ENCODE measurements around the gene INTS7.

The INTS7 gene

GRCh38 chr1:211901945-211902344 is 133.4 kb downstream of the INTS7 start:
- Histone ChIP-seq H3K4me1 (ENCODE audit: low read length) (peaks cover 3% of the 10 kb centered on the region; the same call in 1 of the 2 replicates), H3K4me2 (ENCODE audit: low read length) (no peak overlapping the region), H3K27ac (ENCODE audit: low read length) (no peak overlapping the region), H4K20me1 (ENCODE audit: insufficient read depth, low read length) (no peaks in the 10 kb centered on the region), H2AFZ (ENCODE audit: low read depth, low read length) (no peak overlapping the region), H3K9me3 (ENCODE audit: insufficient read depth, low read length) (peaks cover 6% of the 10 kb centered on the region; the same call in 1 of the 2 replicates), H3K9ac (ENCODE audit: low read length) (no peak overlapping the region), H3K79me2 (ENCODE audit: low read length) (no peaks in the 10 kb centered on the region), H3K4me3 (ENCODE audit: low read length) (no peak overlapping the region), H3K36me3 (replicated peaks; ENCODE audit: low read depth, low read length) (peaks cover 2% of the 10 kb centered on the region), H3K27me3 (ENCODE audit: low read depth, low read length) (no peaks in the 10 kb centered on the region)
- no peak for TF ChIP-seq EZH2phosphoT487 (IDR thresholded peaks at IDR 0.05; ENCODE audit: low read depth)
- TF ChIP-seq, protein P1, sequence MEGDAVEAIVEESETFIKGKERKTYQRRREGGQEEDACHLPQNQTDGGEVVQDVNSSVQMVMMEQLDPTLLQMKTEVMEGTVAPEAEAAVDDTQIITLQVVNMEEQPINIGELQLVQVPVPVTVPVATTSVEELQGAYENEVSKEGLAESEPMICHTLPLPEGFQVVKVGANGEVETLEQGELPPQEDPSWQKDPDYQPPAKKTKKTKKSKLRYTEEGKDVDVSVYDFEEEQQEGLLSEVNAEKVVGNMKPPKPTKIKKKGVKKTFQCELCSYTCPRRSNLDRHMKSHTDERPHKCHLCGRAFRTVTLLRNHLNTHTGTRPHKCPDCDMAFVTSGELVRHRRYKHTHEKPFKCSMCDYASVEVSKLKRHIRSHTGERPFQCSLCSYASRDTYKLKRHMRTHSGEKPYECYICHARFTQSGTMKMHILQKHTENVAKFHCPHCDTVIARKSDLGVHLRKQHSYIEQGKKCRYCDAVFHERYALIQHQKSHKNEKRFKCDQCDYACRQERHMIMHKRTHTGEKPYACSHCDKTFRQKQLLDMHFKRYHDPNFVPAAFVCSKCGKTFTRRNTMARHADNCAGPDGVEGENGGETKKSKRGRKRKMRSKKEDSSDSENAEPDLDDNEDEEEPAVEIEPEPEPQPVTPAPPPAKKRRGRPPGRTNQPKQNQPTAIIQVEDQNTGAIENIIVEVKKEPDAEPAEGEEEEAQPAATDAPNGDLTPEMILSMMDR (IDR thresholded peaks at IDR 0.05; ENCODE audit: low read depth, low read length) = no peak

DNA sequence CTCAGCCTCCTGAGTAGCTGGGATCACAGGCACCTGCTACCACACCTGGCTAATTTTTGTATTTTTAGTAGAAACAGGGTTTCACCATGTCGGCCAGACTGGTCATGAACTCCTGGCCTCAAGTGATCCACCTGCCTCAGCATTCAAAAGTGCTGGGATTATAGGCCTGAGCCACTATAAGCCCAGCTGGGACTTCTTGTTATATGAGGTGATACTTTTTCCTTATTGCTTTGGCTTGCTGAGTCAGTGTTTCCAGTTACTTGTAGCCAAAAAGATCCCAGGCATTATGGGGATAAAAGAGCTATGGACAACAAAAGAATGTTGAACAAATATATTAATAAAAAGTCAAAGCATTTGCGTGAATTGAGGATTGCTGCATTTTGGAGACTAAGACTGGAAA is 134.9 kb downstream of the INTS7 start:
- no peak for TF ChIP-seq EZH2phosphoT487 (IDR thresholded peaks at IDR 0.05; ENCODE audit: low read depth)
- TF ChIP-seq, protein P1 (IDR thresholded peaks at IDR 0.05; ENCODE audit: low read depth, low read length) = no peak
- no peak overlapping the region for H3K9ac ChIP-seq (ENCODE audit: low read length)

DNA sequence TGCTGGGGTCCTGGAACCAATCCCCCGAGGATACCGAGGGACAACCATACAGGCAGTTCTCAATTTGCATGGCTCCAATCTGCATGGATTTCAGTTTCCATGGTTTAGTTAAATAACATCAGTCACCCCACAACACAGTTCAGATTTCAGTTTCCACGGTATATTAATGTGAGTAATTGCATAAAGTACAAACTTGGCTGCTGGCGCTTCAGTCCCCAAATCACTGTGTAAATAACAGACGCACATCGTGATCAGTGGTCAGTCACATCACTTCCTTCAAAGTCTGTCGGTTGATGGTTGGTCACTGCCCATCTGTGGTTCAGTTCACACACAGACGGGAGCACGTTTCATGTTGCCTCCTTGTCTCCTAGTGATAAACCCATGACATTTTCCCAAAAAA is 138.4 kb downstream of the INTS7 start:
- Histone ChIP-seq H3K4me2 (ENCODE audit: low read length) (peak overlapping the region; percentile 8; the same call in 1 of the 2 replicates), H3K27ac (ENCODE audit: low read length) (no peak overlapping the region), H3K36me3 (replicated peaks; ENCODE audit: low read depth, low read length) (no peaks in the 10 kb centered on the region), H3K79me2 (ENCODE audit: low read length) (no peaks in the 10 kb centered on the region), H4K20me1 (ENCODE audit: insufficient read depth, low read length) (no peaks in the 10 kb centered on the region), H3K27me3 (ENCODE audit: low read depth, low read length) (no peaks in the 10 kb centered on the region), H2AFZ (ENCODE audit: low read depth, low read length) (no peak overlapping the region), H3K4me1 (ENCODE audit: low read length) (peaks cover 19% of the 10 kb centered on the region), H3K9ac (ENCODE audit: low read length) (no peak overlapping the region), H3K9me3 (ENCODE audit: insufficient read depth, low read length) (no peaks in the 10 kb centered on the region), H3K4me3 (ENCODE audit: low read length) (no peak overlapping the region)
- TF ChIP-seq EZH2phosphoT487 (IDR thresholded peaks at IDR 0.05; ENCODE audit: low read depth) = no peak
- TF ChIP-seq, protein P1 (IDR thresholded peaks at IDR 0.05; ENCODE audit: low read depth, low read length) = no peak

More for the DNA sequence above, 134.9 kb downstream of the INTS7 start:
- Histone ChIP-seq H3K4me1 (ENCODE audit: low read length) (peaks cover 11% of the 10 kb centered on the region), H3K4me3 (ENCODE audit: low read length) (no peak overlapping the region), H4K20me1 (ENCODE audit: insufficient read depth, low read length) (no peaks in the 10 kb centered on the region), H3K27me3 (ENCODE audit: low read depth, low read length) (no peaks in the 10 kb centered on the region), H3K9me3 (ENCODE audit: insufficient read depth, low read length) (peaks cover 6% of the 10 kb centered on the region; the same call in 1 of the 2 replicates), H2AFZ (ENCODE audit: low read depth, low read length) (no peak overlapping the region), H3K4me2 (ENCODE audit: low read length) (no peak overlapping the region), H3K27ac (ENCODE audit: low read length) (no peak overlapping the region), H3K36me3 (replicated peaks; ENCODE audit: low read depth, low read length) (peaks cover 2% of the 10 kb centered on the region), H3K79me2 (ENCODE audit: low read length) (no peaks in the 10 kb centered on the region)

DNA sequence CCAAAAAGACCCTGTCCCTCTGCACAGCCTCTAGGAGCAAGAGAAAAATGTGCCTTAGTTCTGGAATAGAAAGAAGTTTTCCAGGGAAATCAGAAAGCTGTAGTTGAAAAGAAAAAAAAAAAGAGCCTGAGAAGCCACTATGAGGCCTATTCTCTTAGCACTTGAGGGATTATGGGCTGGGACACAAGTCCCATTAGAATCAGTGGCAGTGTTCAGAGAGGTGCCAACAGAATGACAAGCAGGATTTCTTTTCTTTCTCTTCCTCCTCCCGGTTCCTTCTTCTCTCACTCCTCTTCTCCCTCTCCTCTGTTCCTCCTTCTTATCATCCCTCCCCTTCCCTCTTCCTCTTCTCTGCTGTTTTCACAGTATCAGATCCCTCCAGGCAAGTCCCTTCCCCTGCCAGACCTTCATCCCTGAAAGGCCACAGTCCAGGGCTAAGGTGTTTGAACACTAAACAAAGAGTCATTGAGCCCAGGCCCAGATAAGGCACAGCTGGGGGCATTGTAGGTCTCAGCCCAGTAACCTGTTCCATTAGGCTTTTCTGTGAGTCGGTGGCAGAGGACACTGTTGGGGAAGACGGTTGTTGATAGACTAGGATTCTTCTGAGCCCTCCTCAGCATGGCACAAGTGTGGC is 140.1 kb downstream of the INTS7 start:
- Histone ChIP-seq H3K9me3 (ENCODE audit: insufficient read depth, low read length) (no peaks in the 10 kb centered on the region), H3K27me3 (ENCODE audit: low read depth, low read length) (no peaks in the 10 kb centered on the region), H2AFZ (ENCODE audit: low read depth, low read length) (0 out of 2 replicates have a peak overlapping the region, but pooled peaks have one; percentile 41), H3K9ac (ENCODE audit: low read length) (no peak overlapping the region), H3K79me2 (ENCODE audit: low read length) (no peaks in the 10 kb centered on the region), H3K27ac (ENCODE audit: low read length) (no peak overlapping the region), H3K4me3 (ENCODE audit: low read length) (no peak overlapping the region), H4K20me1 (ENCODE audit: insufficient read depth, low read length) (no peaks in the 10 kb centered on the region), H3K36me3 (replicated peaks; ENCODE audit: low read depth, low read length) (no peaks in the 10 kb centered on the region), H3K4me2 (ENCODE audit: low read length) (peak overlapping the region; percentile 41), H3K4me1 (ENCODE audit: low read length) (peaks cover 24% of the 10 kb centered on the region)
- no peak for TF ChIP-seq EZH2phosphoT487 (IDR thresholded peaks at IDR 0.05; ENCODE audit: low read depth)
- TF ChIP-seq, protein P1 (IDR thresholded peaks at IDR 0.05; ENCODE audit: low read depth, low read length) = no peak

Measured in OCI-LY3 (cell line).